Suppressor macrophage treated with lipopolysaccharide for 4 hours (primary cell): ENCODE results near the gene SPEM2.

Source experiments
- DNase-seq: peaks from one replicate; pipeline ENCODE4 v3.0.0-alpha.2; 2020

The SPEM2 gene

DNA sequence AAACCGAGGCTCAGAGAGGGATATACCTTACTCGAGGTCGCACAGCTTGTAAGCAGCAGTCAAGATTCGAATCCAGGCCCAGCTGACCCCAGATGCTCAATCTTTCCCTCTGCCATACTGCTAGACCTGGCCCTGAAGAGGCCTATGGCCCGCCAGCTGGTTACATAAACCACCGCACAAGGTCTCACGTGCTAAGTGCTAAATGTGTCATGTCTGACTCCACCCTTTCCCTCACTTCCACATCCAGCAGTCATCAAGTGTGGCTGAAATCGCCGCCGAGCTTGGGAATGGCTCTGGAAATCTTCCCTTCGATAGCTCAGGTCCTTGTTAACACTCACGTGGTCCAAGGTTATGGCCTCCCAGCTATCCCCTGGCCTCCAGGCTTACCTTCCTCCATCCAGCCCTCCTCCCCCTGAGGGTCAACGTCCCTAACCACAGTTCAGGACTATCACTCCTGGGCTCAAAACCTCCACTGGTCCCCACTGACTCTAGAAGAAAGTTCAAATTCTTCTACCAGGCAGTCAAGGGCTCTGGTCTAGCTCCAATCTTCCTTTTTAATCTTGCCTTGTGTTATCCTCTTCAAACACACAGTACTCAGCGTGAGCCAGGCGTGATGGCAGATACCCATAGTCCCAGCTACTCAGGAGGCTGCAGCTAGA is 50.5 kb downstream of the SPEM2 start:
- peak; percentile 77 for DNase-seq

DNA sequence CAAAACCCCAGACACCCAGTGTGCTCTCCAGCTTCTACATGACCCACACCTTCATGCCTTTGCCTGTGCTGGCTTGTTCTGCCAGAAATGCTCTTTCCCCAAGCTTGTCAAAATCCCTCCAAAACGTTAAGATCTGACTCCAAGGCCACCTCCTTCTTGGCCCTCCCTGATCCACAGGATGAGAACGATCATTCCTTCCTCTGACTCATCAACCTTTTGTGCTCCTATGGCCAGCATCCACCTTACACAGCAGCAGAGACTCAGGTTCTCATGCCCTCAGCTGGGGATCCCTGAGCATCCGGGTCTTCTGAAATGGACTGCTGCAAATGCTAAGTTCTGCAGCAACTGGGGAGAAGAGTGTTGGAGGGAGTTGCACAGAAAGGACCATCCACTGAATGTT is 51.1 kb downstream of the SPEM2 start:
- DNase-seq: no peak

DNA sequence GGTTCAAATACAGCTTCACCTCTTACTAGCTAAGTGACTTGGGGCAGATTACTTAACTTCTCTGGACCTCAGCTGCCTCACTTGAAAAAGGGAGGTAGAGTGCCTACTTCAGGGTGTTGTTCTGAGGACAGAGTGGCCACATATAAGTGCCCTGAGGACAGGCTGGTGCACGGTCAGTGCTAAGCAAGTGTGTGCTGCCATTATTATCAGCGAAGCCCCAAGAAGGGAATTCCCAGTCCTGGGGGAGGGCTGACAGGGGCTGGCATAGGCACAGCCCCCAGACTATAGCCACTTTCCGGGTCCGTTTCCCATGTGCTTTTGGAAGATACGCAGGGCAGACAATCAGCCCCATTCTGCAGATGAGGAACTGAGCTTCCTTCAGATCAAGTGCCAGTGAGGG is 51.5 kb downstream of the SPEM2 start:
- DNase-seq: no peak
